ENCODE measurements around the gene WDR72. TPM values are rescaled to one million over a fixed set of nuclear protein-coding genes. Genes with fewer than 3 reads are reported as not detected.

Gene WDR72
- total RNA-seq, 3 donors from 2014 or later (not counting 1 experiment from before 2014, with no cell fraction given), result 1.6 TPM; not detected in 2

DNA sequence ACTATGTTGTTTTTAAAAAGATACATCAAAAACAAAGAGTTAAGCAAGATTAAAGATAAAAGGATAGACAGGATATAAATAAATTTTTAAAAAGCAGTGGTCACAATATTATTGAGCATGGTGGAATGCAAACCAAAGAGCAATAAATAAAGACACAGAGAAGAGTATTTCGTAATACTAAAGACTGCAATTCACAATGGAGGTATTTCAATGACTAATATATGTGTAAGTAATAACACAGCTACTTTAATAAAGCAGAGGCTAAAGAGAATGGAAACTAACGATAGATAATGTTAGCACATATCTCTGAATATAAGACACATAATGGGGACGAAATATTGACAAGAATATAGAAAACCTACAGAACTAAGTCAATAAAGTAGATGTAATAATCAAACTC lies 219.6 kb downstream of the WDR72 start:
- no peaks in the 10 kb centered on the region for H3K4me1 Mint-ChIP-seq
- peaks cover 6 to 11% of the 10 kb centered on the region in 2 donors for H3K9me3 Mint-ChIP-seq
- Histone ChIP-seq H3K27ac (ENCODE audit: low read length) (no peak overlapping the region), H3K4me1 (ENCODE audit: control insufficient read depth, insufficient read depth, low read length) (no peaks in the 10 kb centered on the region), H3K27me3 (ENCODE audit: control insufficient read depth, insufficient read depth, low read length) (no peaks in the 10 kb centered on the region), H3K36me3 (ENCODE audit: control insufficient read depth, insufficient read depth, low read length) (no peaks in the 10 kb centered on the region), H3K9me3 (ENCODE audit: control insufficient read depth, insufficient read depth, low read length) (no peaks in the 10 kb centered on the region), H3K4me3 (ENCODE audit: low read length) (no peak overlapping the region)
- peaks cover 7% of the 10 kb centered on the region for H3K36me3 Mint-ChIP-seq
- H3K27ac Mint-ChIP-seq, result no peak overlapping the region
- intact Hi-C loops (cut with micrococcal nuclease), result no loop called here
- no CpG with 5 or more reads among the region's 3 CpGs for WGBS (ENCODE audit: insufficient coverage)
- H3K4me3 Mint-ChIP-seq, result no peak overlapping the region
- no peak for ATAC-seq
- TF ChIP-seq, protein P1, sequence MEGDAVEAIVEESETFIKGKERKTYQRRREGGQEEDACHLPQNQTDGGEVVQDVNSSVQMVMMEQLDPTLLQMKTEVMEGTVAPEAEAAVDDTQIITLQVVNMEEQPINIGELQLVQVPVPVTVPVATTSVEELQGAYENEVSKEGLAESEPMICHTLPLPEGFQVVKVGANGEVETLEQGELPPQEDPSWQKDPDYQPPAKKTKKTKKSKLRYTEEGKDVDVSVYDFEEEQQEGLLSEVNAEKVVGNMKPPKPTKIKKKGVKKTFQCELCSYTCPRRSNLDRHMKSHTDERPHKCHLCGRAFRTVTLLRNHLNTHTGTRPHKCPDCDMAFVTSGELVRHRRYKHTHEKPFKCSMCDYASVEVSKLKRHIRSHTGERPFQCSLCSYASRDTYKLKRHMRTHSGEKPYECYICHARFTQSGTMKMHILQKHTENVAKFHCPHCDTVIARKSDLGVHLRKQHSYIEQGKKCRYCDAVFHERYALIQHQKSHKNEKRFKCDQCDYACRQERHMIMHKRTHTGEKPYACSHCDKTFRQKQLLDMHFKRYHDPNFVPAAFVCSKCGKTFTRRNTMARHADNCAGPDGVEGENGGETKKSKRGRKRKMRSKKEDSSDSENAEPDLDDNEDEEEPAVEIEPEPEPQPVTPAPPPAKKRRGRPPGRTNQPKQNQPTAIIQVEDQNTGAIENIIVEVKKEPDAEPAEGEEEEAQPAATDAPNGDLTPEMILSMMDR (IDR thresholded peaks at IDR 0.05), result no peak
- DNase-seq, result no peak
- no peaks in the 10 kb centered on the region for H3K27me3 Mint-ChIP-seq (ENCODE audit: low read depth in 2 of 2)

DNA sequence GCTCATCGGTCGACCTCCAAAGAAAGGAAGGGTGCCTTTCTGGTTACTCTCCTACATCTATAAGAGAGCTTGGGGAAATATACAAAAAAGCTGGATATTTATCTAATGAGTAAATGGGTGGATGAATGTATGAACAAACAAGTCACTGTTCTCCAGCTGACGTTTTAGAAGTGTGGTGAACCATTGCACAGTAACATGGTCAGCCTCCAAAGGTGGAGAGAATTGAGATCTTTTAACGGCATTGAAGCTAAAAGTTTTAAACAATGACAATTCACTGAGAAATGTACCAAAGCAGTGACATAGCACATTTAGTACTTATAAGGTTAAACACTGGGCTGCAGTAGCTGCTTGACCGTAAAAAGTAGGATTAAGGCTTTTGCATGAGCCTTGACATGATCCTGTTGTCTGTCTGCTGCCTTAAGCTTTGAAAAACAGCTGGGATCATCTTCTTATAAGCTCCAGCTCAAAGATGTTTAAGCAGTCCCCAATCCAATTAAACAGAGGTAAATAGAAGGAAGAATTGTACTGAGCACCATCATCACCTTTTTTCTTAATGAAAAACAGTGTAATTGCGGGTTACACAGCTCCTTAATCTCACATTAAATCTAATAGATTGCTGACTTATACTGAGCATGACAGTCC lies 222.9 kb downstream of the WDR72 start:
- TF ChIP-seq, protein P1 (IDR thresholded peaks at IDR 0.05), result no peak
- Histone ChIP-seq H3K27me3 (ENCODE audit: control insufficient read depth, insufficient read depth, low read length) (no peaks in the 10 kb centered on the region), H3K4me3 (ENCODE audit: low read length) (no peak overlapping the region), H3K27ac (ENCODE audit: low read length) (no peak overlapping the region), H3K4me1 (ENCODE audit: control insufficient read depth, insufficient read depth, low read length) (no peaks in the 10 kb centered on the region), H3K36me3 (ENCODE audit: control insufficient read depth, insufficient read depth, low read length) (no peaks in the 10 kb centered on the region), H3K9me3 (ENCODE audit: control insufficient read depth, insufficient read depth, low read length) (no peaks in the 10 kb centered on the region)
- H3K27ac Mint-ChIP-seq, result no peak overlapping the region
- no peaks in the 10 kb centered on the region for H3K27me3 Mint-ChIP-seq (ENCODE audit: low read depth in 2 of 2)
- no peaks in the 10 kb centered on the region for H3K4me1 Mint-ChIP-seq
- ATAC-seq (no peak), DNase-seq (no peak)
- H3K4me3 Mint-ChIP-seq, result no peak overlapping the region
- peaks cover 7% of the 10 kb centered on the region for H3K36me3 Mint-ChIP-seq
- WGBS (ENCODE audit: insufficient coverage), result 94% methylated on average over 4 of the region's 6 CpGs
- intact Hi-C loops (cut with micrococcal nuclease), result no loop called here
- H3K9me3 Mint-ChIP-seq, result peaks cover 6 to 15% of the 10 kb centered on the region in 2 donors

DNA sequence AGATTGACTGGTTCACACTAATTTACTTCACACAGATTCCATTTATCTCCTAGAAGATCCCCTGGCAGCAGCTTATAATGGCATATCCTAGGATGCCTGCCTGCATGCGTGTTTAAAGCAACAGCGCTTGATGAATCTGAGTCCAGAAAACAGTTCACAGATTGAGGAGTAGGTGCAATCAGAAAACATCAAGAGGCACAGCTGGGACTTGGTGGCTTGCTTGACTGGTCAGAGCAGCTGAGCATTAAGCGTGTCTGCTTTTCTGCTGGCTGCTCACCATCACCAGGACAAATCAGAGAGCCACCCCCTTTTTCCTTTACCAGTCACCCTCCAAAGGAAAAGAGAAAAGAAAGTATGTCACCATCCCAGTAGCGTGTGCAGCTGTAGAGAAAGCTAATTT lies 223.6 kb downstream of the WDR72 start:
- H3K27ac ChIP-seq (ENCODE audit: low read length), result no peak overlapping the region
- no peaks in the 10 kb centered on the region for H3K9me3 ChIP-seq (ENCODE audit: control insufficient read depth, insufficient read depth, low read length)
- 68% methylated on average over 3 of the region's 4 CpGs for WGBS (ENCODE audit: insufficient coverage)
- peaks cover 7% of the 10 kb centered on the region for H3K36me3 Mint-ChIP-seq
- H3K36me3 ChIP-seq (ENCODE audit: control insufficient read depth, insufficient read depth, low read length), result no peaks in the 10 kb centered on the region
- H3K4me1 ChIP-seq (ENCODE audit: control insufficient read depth, insufficient read depth, low read length), result no peaks in the 10 kb centered on the region
- no peak overlapping the region for H3K4me3 Mint-ChIP-seq
- H3K4me3 ChIP-seq (ENCODE audit: low read length), result no peak overlapping the region
- TF ChIP-seq, protein P1 (IDR thresholded peaks at IDR 0.05), result no peak
- H3K27ac Mint-ChIP-seq, result no peak overlapping the region
- H3K27me3 Mint-ChIP-seq (ENCODE audit: low read depth in 2 of 2), result no peaks in the 10 kb centered on the region
- intact Hi-C loops (cut with micrococcal nuclease), result no loop called here
- no peaks in the 10 kb centered on the region for H3K27me3 ChIP-seq (ENCODE audit: control insufficient read depth, insufficient read depth, low read length)
- DNase-seq, result no peak
- H3K9me3 Mint-ChIP-seq, result peaks cover 6 to 15% of the 10 kb centered on the region in 2 donors
- ATAC-seq, result no peak
- H3K4me1 Mint-ChIP-seq, result no peaks in the 10 kb centered on the region

All from natural killer cell (primary cell).